Kidney tubule cell (primary cell): ENCODE results near the gene ANKRD44.
"Not testable (repeated sequence)": the region's sequence is repeated elsewhere in the genome, so short reads cannot be mapped to it uniquely, and the experiment has no call there.

Experiments
- DNase-seq: peaks from one replicate; pipeline ENCODE4 v3.0.0-alpha.2; 2018; ENCODE audit warnings: low spot score

The ANKRD44 gene

GRCh38 chr2:197259470-197259999 is 51.0 kb downstream of the ANKRD44 start:
- DNase-seq: no peak

GRCh38 chr2:197258580-197258979 is 52.0 kb downstream of the ANKRD44 start:
- no peak for DNase-seq

GRCh38 chr2:197256547-197257170 is 53.9 kb downstream of the ANKRD44 start:
- DNase-seq: no peak

- DNase-seq: no peak
Observed at GRCh38 chr2:197256021-197256420, 54.6 kb downstream of the ANKRD44 start.

GRCh38 chr2:197255543-197255942 is 55.0 kb downstream of the ANKRD44 start:
- no peak for DNase-seq

GRCh38 chr2:197254776-197255530 is 55.6 kb downstream of the ANKRD44 start:
- DNase-seq: no peak

- no peak for DNase-seq
Observed at GRCh38 chr2:197251576-197251975, 59.0 kb downstream of the ANKRD44 start.

GRCh38 chr2:197251163-197251562 is 59.4 kb downstream of the ANKRD44 start:
- no peak for DNase-seq

- no peak for DNase-seq
Observed at GRCh38 chr2:197250084-197250397, 60.5 kb downstream of the ANKRD44 start.

- no peak for DNase-seq
Observed at GRCh38 chr2:197249381-197250083, 61.0 kb downstream of the ANKRD44 start.

GRCh38 chr2:197248623-197249022 is 62.0 kb downstream of the ANKRD44 start:
- DNase-seq: no peak

GRCh38 chr2:197248001-197248401 is 62.6 kb downstream of the ANKRD44 start:
- DNase-seq: no peak

- DNase-seq: peak; percentile 34
Observed at GRCh38 chr2:197247083-197247482, 63.5 kb downstream of the ANKRD44 start.

GRCh38 chr2:197245829-197246804 is 64.5 kb downstream of the ANKRD44 start:
- DNase-seq: no peak

GRCh38 chr2:197244349-197244748 is 66.2 kb downstream of the ANKRD44 start:
- no peak for DNase-seq

- DNase-seq: no peak
Observed at GRCh38 chr2:197242719-197243118, 67.9 kb downstream of the ANKRD44 start.

- DNase-seq: no peak
Observed at GRCh38 chr2:197241596-197241995, 69.0 kb downstream of the ANKRD44 start.

GRCh38 chr2:197241153-197241552 is 69.4 kb downstream of the ANKRD44 start:
- no peak for DNase-seq

GRCh38 chr2:197240421-197241041 is 70.0 kb downstream of the ANKRD44 start:
- DNase-seq: no peak

- DNase-seq: not testable (repeated sequence)
Observed at GRCh38 chr2:197240018-197240417, 70.6 kb downstream of the ANKRD44 start.

- no peak for DNase-seq
Observed at GRCh38 chr2:197239434-197239833, 71.1 kb downstream of the ANKRD44 start.
